Hematopoietic multipotent progenitor cell treated with erythropoietin and hydrocortisone succinate and interleukin-3 and kit ligand, for 6 days (in vitro differentiated cells): ENCODE measurements around the gene SIK3.

Experiments used
- DNase-seq: peaks from one replicate; pipeline ENCODE4 v3.0.0-alpha.2; 2015

SIK3 gene

DNA sequence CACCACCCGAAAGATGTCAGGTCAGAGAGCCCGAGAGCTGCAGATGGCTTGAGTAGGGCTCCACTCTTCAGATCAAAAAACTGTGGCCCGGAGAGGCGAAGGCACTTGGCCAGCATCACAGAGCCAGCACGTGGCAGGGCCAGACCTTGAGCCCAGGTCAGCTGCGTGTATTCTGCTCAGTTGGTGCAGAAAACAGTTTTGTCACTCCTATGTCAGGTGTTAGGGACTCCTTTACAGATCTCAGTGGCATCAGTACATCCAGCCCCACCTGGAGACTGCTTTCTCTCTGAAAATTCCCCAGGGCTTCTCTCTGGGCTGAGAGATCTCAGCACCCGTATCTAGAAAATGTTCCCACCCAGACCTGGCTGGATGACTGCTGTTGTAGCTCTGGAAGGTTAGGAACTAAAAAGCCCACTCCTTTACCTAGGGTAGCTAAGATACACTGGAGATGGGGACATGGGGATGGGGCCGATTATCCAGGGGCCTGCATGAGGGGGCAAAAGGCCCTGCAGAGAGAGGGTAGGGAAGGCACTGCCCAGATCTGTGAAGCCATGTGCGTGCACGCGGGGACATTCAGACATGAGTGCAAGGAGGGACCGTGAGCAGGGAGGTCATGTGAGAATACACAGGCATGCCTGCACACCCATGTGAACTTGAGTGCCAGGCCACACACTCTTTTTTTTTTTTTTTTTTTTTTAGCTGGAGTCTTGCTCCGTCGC lies 264.3 kb downstream of the SIK3 start:
- DNase-seq: no peak

DNA sequence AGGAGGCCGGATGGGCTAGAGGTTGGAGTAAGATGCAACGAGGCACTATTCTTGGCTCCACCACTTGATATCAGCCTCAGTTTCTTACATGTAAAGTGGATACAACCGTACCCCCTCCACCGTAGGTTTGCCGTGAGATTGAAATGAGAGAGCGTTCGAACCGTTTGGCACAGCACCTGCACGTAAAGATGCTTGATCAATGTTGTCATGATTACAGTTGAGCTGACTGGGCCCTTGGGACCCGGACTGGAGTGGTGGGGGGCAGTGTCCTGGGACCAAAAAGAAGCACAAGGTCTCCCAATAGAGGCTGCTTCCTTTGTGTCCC lies 264.8 kb downstream of the SIK3 start:
- no peak for DNase-seq

DNA sequence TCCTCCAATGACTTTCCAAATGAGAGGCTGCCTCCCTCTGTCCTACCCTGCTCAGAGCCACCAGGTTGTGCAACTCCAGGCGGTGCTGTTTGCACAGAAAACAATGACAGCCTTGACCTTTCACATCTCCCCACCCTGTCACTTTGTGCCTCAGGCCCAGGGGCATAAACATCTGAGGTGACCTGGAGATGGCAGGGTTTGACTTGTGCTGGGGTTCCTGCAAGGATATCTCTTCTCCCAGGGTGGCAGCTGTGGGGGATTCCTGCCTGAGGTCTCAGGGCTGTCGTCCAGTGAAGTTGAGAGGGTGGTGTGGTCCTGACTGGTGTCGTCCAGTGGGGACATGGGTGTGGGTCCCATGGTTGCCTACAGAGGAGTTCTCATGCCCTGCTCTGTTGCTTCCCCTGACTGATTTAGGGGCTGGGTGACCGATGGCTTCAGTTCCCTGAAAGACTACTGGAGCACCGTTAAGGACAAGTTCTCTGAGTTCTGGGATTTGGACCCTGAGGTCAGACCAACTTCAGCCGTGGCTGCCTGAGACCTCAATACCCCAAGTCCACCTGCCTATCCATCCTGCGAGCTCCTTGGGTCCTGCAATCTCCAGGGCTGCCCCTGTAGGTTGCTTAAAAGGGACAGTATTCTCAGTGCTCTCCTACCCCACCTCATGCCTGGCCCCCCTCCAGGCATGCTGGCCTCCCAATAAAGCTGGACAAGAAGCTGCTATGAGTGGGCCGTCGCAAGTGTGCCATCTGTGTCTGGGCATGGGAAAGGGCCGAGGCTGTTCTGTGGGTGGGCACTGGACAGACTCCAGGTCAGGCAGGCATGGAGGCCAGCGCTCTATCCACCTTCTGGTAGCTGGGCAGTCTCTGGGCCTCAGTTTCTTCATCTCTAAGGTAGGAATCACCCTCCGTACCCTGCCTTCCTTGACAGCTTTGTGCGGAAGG lies 265.6 kb downstream of the SIK3 start:
- DNase-seq: no peak

DNA sequence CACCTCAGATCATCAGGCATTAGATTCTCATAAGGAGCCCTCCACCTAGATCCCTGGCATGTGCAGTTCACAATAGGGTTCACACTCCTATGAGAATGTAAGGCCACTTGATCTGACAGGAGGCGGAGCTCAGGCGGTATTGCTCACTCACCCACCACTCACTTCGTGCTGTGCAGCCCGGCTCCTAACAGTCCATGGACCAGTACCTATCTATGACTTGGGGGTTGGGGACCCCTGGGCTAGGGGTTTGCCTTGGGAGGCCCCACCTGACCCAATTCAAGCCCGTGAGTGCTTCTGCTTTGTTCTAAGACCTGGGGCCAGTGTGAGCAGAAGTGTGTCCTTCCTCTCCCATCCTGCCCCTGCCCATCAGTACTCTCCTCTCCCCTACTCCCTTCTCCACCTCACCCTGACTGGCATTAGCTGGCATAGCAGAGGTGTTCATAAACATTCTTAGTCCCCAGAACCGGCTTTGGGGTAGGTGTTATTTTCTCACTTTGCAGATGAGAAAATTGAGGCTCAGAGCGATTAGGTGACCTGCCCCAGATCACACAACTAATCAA lies 266.4 kb downstream of the SIK3 start:
- DNase-seq: no peak

DNA sequence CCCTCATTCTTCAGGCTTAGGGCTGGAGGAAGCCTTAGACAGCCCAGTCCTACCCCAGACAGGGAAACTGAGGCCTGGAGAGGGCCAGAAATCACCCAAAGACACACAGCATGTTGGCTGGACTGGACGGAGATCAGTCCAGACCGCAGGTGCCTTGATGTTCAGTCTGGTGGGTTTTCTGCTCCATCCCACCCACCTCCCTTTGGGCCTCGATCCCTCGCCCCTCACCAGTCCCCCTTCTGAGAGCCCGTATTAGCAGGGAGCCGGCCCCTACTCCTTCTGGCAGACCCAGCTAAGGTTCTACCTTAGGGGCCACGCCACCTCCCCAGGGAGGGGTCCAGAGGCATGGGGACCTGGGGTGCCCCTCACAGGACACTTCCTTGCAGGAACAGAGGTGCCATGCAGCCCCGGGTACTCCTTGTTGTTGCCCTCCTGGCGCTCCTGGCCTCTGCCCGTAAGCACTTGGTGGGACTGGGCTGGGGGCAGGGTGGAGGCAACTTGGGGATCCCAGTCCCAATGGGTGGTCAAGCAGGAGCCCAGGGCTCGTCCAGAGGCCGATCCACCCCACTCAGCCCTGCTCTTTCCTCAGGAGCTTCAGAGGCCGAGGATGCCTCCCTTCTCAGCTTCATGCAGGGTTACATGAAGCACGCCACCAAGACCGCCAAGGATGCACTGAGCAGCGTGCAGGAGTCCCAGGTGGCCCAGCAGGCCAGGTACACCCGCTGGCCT lies 267.9 kb downstream of the SIK3 start:
- DNase-seq: no peak

DNA sequence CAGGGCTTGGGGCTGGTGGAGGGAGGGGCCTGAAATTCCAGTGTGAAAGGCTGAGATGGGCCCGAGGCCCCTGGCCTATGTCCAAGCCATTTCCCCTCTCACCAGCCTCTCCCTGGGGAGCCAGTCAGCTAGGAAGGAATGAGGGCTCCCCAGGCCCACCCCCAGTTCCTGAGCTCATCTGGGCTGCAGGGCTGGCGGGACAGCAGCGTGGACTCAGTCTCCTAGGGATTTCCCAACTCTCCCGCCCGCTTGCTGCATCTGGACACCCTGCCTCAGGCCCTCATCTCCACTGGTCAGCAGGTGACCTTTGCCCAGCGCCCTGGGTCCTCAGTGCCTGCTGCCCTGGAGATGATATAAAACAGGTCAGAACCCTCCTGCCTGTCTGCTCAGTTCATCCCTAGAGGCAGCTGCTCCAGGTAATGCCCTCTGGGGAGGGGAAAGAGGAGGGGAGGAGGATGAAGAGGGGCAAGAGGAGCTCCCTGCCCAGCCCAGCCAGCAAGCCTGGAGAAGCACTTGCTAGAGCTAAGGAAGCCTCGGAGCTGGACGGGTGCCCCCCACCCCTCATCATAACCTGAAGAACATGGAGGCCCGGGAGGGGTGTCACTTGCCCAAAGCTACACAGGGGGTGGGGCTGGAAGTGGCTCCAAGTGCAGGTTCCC lies 268.6 kb downstream of the SIK3 start, which contains the start of gene APOC3:
Gene APOC3 (plus strand): TSS at position 383 of the 659 bp plus-strand sequence. CDS start 676 bp downstream, outside the sequence.
- no peak for DNase-seq

DNA sequence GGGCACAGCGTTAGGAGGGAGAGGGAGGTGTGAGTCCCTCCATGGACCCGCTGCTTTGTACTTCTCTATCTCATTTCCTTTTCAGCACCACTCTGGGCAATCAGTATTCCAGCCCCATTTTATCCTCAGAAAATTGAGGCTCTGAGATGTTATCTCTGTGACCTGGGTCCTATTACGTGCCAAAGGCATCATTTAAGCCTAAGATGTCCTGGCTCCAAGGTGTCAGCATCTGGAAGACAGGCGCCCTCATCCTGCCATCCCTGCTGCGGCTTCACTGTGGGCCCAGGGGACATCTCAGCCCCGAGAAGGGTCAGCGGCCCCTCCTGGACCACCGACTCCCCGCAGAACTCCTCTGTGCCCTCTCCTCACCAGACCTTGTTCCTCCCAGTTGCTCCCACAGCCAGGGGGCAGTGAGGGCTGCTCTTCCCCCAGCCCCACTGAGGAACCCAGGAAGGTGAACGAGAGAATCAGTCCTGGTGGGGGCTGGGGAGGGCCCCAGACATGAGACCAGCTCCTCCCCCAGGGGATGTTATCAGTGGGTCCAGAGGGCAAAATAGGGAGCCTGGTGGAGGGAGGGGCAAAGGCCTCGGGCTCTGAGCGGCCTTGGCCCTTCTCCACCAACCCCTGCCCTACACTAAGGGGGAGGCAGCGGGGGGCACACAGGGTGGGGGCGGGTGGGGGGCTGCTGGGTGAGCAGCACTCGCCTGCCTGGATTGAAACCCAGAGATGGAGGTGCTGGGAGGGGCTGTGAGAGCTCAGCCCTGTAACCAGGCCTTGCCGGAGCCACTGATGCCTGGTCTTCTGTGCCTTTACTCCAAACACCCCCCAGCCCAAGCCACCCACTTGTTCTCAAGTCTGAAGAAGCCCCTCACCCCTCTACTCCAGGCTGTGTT lies 269.4 kb downstream of the SIK3 start:
- DNase-seq: peak; percentile 30

DNA sequence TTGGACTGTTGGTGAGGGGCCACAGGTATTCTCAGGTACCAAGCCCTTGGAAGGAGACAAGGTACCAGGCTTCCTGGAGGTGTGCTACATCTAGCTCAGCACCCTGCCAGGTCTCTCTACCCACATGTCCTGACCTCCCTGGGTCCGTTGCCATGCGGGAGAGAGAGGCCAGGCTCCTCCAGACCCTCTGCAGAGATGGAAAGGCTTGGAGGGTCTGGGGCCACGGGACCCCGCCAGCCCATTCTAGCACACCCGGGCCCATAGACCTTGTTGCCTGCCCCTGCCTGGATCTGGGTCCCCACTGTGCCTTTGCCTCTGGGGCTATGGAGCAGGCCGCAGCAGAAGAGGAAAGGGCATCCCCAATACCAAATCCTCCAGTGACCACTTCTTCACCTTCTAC lies 270.8 kb downstream of the SIK3 start:
- DNase-seq: no peak

DNA sequence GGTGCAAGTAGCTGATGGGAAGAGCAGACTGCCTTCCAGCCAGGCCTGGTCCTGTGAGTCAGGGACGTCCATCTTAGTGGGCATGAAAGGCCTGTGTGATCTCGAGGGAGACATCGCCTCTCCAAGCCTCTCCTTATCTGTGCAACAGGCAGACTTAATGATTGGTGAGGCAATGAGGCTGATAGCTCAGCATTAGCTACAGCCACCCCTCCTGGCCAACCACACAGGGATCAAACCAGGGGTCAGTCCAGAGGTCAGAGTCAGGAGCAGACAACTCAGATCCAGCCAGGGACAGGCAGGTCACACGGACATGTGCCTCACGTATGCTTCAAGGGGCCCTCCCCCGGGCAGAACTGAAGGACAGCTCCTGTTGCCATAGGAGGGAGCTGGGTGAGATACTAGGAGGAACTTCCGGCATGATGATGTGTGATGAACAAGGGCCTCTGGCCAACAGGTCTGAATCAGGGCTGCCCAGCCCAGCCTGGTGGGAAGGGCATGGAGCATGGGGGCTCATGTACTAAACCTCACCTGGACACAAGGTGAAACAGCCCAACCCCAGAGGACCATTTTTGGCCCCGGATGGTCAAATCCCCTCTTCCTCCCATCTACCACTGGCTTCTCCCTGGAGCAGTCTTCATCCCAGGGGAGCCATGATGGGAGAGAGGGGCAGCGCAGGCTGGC lies 271.3 kb downstream of the SIK3 start:
- DNase-seq: no peak

DNA sequence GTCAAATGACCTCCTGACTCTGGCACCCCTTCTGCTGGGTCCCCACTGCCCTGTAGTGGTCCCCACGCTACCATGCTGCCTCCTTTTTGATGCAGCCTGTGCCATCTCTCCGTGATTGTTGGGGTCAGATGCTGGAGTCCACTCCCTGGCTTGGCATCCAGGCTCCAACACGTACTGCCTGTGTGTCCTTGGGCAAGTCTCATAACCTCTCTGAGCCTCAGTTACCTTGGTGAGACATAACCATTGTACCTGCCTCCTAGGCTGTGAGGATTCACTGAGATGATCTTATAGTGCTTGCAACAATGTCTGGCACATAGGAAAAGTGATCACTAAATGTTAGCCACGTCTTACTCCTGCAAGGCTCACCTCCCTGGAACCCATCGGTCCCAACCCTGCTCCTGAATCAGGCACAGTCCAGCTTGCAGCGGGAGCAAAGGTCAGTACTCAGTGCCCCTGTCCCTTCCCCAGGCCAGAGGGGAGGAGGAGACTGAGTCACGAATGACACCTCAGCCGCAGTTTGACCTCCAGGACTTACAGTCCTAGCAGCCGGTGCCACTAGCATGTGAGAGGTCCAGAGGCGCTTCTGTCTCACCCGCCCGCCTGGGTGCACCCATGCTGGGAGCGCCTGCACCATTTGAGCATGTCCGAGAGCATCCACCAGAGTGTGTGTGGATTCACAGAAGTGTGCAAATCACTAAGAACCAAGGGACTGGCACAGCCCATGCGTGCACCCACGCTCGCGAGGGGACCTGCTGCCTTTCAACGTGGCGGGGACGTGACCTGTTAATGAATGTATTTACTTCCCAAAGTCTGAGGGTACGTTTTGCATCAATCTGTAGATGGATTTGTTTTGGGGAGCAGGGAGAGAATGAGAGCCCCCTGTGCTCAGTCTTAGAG lies 272.1 kb downstream of the SIK3 start:
- no peak for DNase-seq

DNA sequence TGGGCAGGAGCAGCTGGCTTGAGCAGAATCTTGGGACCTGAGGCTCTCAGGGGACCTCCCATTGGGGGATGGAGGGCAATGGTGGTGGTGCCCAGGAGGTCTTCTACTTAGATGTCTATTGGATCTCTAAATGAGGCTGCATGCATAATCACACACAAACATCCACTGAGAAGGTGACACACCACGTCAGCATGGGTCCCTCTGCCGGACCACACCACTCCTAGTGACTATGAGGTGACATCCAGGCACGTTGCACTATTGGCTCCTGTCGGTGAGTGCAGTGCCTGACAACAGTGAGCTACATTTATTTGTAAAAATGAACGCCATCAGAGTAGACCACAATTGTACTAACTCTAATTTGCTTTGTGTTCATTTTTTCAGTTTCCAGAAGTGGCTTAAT lies 272.8 kb downstream of the SIK3 start:
- no peak for DNase-seq

DNA sequence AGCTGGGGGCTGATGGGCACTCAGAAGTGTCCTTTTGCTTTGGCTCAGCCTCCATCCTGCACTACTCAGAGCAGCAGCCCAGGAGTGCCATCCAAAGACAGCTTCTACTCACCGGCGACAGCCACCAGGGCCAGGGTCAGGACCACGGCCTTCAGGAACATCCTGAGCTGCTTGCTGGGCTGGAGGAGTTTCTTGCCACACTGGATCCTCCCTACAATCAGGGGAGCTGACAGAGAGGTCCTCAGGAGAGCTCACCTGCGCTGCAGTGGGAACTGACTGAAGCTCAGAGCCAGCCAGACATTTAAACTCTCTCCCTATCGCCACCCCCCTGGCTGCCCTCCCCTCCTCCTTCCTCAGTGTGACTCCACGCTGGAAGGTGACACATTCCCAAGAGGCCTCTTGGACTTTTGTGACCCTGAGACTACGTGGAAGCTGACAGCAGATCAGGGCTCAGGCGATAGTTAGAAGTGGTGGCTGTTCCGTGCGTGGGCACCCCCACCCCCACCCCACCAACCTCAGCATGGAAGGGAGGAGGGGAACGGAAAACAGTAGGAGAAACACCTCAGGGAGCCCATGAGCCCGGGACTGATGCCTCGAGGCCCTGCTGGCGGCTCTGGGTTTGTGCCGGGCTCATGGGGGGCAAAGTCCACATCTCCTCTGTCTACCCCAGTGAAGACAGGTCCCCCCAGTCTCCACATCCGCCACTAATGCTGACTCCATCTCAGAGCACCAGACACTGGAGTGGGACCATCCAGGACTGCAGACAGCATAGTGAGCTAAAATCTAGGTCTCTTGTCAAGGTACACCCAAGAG lies 275.0 kb downstream of the SIK3 start, which contains the start of gene APOA4:
Gene APOA4 (minus strand): TSS at position 274 of the 813 bp plus-strand sequence. CDS start 113 bp downstream, at position 161.
- DNase-seq: no peak

DNA sequence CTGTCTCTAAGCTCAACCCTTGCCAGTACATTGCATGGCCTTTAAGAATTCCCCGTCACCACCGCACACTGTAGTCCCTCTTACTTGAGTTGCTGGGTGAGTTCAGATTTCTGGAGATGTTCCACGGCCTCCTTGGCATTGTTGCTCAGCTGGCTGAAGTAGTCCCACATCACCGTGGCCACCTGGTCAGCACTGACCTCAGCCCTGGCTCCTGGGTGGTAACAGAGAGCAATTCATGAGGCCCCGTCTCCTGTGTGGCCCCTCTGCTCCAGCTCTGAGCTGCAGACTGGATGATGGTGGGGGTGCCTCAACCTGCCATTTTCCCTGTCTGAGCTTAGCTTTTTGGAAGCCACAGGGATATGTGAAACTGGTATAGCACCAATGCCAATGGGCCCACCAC lies 275.7 kb downstream of the SIK3 start:
- no peak for DNase-seq

DNA sequence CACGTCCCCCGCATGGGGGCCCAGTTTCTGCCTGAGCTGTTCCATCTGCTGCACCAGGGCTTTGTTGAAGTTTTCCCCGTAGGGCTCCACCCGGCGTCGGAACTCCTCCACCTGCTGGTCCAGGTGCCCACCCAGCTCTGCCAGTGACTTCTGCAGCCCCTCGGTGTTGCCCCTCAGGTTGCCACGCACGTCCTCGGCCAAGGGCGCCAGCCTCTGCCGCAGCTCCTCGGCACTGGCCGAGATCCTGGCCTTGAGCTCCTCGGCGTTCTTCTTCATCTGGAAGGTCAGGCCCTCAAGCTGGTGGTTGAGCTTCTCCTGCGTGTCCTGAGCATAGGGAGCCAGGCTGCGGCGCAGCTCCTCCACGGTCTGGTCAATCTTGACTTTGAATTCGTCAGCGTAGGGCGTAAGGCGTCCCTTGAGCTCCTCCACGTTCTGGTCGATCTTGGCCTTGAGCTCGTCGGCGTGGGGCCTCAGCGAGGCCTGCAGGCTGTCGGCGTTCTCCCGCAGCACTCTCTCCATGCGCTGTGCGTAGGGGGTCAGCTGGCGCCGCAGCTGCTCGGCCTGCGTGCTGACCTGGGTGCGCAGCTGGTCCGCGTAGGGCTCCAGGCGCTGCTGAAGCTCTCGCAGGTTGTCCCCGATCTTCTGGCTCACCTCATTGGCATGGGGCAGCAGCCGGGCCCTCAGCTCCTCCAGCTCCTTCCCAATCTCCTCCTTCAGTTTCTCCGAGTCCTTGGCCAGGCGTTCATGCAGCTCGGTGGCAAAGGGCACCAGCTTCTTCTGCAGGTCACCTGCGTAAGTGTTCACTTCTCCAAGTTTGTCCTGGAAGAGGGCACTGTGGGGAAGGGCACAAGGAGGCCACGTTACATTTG lies 276.9 kb downstream of the SIK3 start:
- DNase-seq: no peak

DNA sequence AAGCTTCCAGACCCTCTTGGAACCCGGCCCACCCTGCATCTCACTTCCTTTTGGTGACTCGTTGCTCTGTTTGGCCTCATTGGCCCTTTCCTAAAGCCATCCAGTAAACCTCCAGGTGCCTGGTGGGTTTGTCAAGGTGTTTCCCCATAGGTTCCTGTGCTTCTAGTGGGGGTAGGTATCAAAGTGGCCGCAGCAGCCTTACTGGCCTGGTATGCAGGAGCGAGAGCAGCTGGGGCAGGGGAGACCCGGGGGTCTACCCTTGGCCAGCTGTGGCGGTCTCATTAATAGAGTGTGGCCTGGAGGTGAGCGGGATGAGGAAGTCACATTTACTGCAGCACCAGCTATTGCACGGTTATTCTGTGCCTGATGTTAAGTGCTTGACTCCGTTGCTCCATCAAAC lies 279.2 kb downstream of the SIK3 start:
- no peak for DNase-seq

DNA sequence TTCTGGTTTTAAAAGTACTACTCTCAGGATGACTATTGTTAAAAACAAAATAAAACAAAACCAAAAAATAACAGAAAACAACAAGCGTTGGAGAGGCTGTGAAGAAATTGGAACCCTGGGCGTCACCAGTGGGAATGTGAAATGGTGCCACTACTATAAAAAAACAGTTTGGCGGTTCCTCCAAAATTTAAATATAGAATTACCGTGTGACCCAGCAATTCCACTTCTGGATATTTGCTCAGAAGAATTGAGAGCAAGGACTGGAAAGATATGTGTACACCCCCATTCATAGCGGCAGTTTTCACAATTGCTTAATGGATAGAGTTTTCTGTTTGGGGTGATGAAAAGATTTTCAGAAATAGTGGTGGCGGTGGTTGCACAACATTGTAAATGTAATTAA lies 283.7 kb downstream of the SIK3 start:
- DNase-seq: no peak

DNA sequence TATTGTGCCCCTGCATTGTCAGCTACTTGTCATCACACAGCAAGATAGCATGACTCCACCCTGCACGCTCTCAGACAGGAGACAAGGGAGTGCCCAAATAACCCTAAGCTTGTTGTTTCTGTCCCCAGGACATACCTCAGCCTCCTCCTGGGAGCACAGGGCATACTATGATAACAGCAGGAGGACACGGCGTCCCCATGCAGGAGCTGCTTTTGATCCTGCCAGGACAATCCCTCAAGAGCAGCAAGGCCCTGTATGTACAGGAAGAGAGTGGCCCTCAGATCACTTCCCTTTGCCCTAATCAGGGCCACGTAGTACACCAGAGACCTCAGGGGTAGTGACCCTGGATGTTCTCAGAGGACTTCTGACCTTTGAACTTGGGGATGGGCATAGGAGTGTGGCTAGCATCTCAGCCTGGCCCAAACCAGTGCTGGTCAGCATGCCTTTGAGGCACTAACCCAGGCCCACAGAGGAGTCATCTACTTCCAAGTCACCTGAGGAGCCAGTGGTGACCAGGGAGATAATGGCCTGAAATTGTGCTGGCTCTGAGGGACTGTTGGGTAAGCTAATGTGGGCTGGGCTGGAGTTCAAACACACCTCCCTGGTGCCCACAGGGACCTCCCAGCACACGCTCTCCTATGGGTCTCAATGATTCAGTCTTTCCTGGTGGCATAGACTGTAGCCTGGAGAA lies 284.3 kb downstream of the SIK3 start:
- DNase-seq: peak; percentile 45
